ENCODE measurements around the gene PRMT7. TPM values are rescaled to one million over a fixed set of nuclear protein-coding genes. Genes with fewer than 3 reads are reported as not detected.

The PRMT7 gene
- total RNA-seq, 4 donors from 2014 or later = 20.6 to 115 (median 38.5) TPM

GRCh38 chr16:68389750-68390371 is 79.0 kb downstream of the PRMT7 start:
- Histone ChIP-seq H3K9me3 (no peaks in the 10 kb centered on the region), H3K36me3 (no peaks in the 10 kb centered on the region), H3K27me3 (no peaks in the 10 kb centered on the region), H3K27ac (no peak overlapping the region), H3K4me3 (no peak overlapping the region), H3K4me1 (peaks cover 0 to 26% (median 18%) of the 10 kb centered on the region in 4 donors)
- intact Hi-C loops (cut with DNase I; ENCODE audit: low total_unique reads) = no loop called here
- DNase-seq = no peak
- no peak for TF ChIP-seq POLR2A (IDR thresholded peaks at IDR 0.05)
- TF ChIP-seq POLR2AphosphoS5 (IDR thresholded peaks at IDR 0.05) = no peak
- TF ChIP-seq CTCF (IDR thresholded peaks at IDR 0.05) = no peak
- no peak for TF ChIP-seq EP300 (IDR thresholded peaks at IDR 0.05; ENCODE audit: low read depth)
- in situ Hi-C loops (cut with MboI; ENCODE audit: low pct_ligation_motif_present in 1 of 4, low pct_unique_long_range_greater_than_20kb in 1 of 4, low sequenced_read_pairs in 3 of 4) = loop anchor here in 2 of 4 donors (10.0 to 25.0 kb wide), 2 partner anchors 122 to 125 kb away; no protein-coding TSS in a partner anchor
- WGBS, 2 donors (ENCODE audit: low coverage in 1 of 2) = 64 to 74% methylated on average over 4 to 6 of the region's 6 CpGs

- H3K9me3 ChIP-seq = no peaks in the 10 kb centered on the region
- DNase-seq = no peak
- no peaks in the 10 kb centered on the region for H3K27me3 ChIP-seq
- no peaks in the 10 kb centered on the region for H3K36me3 ChIP-seq
- 90 to 100% methylated on average over 1 to 3 of the region's 3 CpGs for WGBS, 2 donors (ENCODE audit: low coverage in 1 of 2)
- H3K4me1 ChIP-seq = peaks cover 0 to 11% (median 4%) of the 10 kb centered on the region in 4 donors
- in situ Hi-C loops (cut with MboI; ENCODE audit: low pct_ligation_motif_present in 1 of 4, low pct_unique_long_range_greater_than_20kb in 1 of 4, low sequenced_read_pairs in 3 of 4) = loop anchor here in 2 of 4 donors (10.0 to 25.0 kb wide), 2 partner anchors 119 to 121 kb away; no protein-coding TSS in a partner anchor
- H3K27ac ChIP-seq = no peak overlapping the region
- TF ChIP-seq POLR2A (IDR thresholded peaks at IDR 0.05) (no peak), EP300 (IDR thresholded peaks at IDR 0.05; ENCODE audit: low read depth) (no peak), POLR2AphosphoS5 (IDR thresholded peaks at IDR 0.05) (no peak), CTCF (IDR thresholded peaks at IDR 0.05) (no peak)
- intact Hi-C loops (cut with DNase I; ENCODE audit: low total_unique reads) = no loop called here
- no peak overlapping the region for H3K4me3 ChIP-seq
Measured at GRCh38 chr16:68393333-68393732, 82.5 kb downstream of the PRMT7 start.

- Histone ChIP-seq H3K9me3 (no peaks in the 10 kb centered on the region), H3K27me3 (no peaks in the 10 kb centered on the region), H3K4me3 (no peak overlapping the region), H3K36me3 (no peaks in the 10 kb centered on the region), H3K4me1 (peaks cover 0 to 9% (median 4%) of the 10 kb centered on the region in 4 donors), H3K27ac (no peak overlapping the region)
- in situ Hi-C loops (cut with MboI; ENCODE audit: low pct_ligation_motif_present in 1 of 4, low pct_unique_long_range_greater_than_20kb in 1 of 4, low sequenced_read_pairs in 3 of 4) (loop anchor here in 2 of 4 donors (10.0 to 25.0 kb wide), 2 partner anchors 117 to 120 kb away; no protein-coding TSS in a partner anchor), intact Hi-C loops (cut with DNase I; ENCODE audit: low total_unique reads) (no loop called here)
- TF ChIP-seq POLR2A (IDR thresholded peaks at IDR 0.05) (no peak), EP300 (IDR thresholded peaks at IDR 0.05; ENCODE audit: low read depth) (no peak), CTCF (IDR thresholded peaks at IDR 0.05) (no peak), POLR2AphosphoS5 (IDR thresholded peaks at IDR 0.05) (no peak)
- WGBS, 2 donors (ENCODE audit: low coverage in 1 of 2) = 67 to 89% methylated on average over 1 to 8 of the region's 8 CpGs
- no peak for DNase-seq
Measured at GRCh38 chr16:68395167-68395786, 84.5 kb downstream of the PRMT7 start.

- WGBS, 2 donors (ENCODE audit: low coverage in 1 of 2) = 87 to 98% methylated on average over 4 of the region's 4 CpGs
- Histone ChIP-seq H3K27ac (no peak overlapping the region), H3K4me3 (no peak overlapping the region), H3K9me3 (no peaks in the 10 kb centered on the region), H3K4me1 (peaks cover 0 to 9% (median 4%) of the 10 kb centered on the region in 4 donors), H3K36me3 (no peaks in the 10 kb centered on the region), H3K27me3 (no peaks in the 10 kb centered on the region)
- intact Hi-C loops (cut with DNase I; ENCODE audit: low total_unique reads) = no loop called here
- DNase-seq = no peak
- in situ Hi-C loops (cut with MboI; ENCODE audit: low pct_ligation_motif_present in 1 of 4, low pct_unique_long_range_greater_than_20kb in 1 of 4, low sequenced_read_pairs in 3 of 4) = loop anchor here in 2 of 4 donors (10.0 to 25.0 kb wide), 2 partner anchors 116 to 119 kb away; no protein-coding TSS in a partner anchor
- TF ChIP-seq POLR2A (IDR thresholded peaks at IDR 0.05) = no peak
- no peak for TF ChIP-seq EP300 (IDR thresholded peaks at IDR 0.05; ENCODE audit: low read depth)
- no peak for TF ChIP-seq CTCF (IDR thresholded peaks at IDR 0.05)
- no peak for TF ChIP-seq POLR2AphosphoS5 (IDR thresholded peaks at IDR 0.05)
Measured at GRCh38 chr16:68395815-68396214, 85.0 kb downstream of the PRMT7 start.
